Fibroblast of villous mesenchyme (primary cell): ENCODE measurements around the gene TNFRSF8. TPM values are rescaled to one million over a fixed set of nuclear protein-coding genes. Genes with fewer than 3 reads are reported as not detected.

Source experiments
- DNase-seq: peaks from one replicate; pipeline ENCODE4 v3.0.0-alpha.2; 2010; ENCODE audit warnings: low read depth
- H3K4me3 ChIP-seq: 2 replicates; pipeline ENCODE4 v1.5.1; 2011; ENCODE audit warnings: low read depth, mild to moderate bottlenecking, low read length
- CTCF ChIP-seq: IDR thresholded peaks from 2 replicates; pipeline ENCODE4 v1.5.1; 2012; ENCODE audit warnings: low read depth, mild to moderate bottlenecking, low read length; ENCODE audit not compliant: insufficient read depth
- total RNA-seq: library from RNA; depleted of rRNA; stranded (reverse); fragments of >200 nt; gene quantifications from 2 replicates; pipeline ENCODE4 v1.2.3, GENCODE V29; 2012

The TNFRSF8 gene
- total RNA-seq, 1 donor: 0.86 TPM

DNA sequence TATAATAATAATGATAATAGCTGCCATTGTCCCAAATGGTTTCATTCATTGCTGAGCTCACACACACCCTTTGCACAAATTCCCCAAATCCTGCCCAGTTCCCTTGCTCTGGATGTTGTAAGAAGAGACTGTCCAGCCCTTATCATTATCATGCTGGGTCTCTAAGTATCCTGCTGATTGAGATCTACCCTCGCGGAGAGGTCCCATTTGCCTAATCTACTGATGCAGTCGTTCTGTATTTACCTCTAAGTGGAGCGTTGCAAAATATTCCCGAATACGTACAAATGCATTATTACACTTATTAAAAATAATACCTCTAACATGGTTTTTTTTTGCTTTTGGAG is 51.2 kb downstream of the TNFRSF8 start:
- no peak for TF ChIP-seq CTCF

GRCh38 chr1:12114916-12115315 is 51.8 kb downstream of the TNFRSF8 start:
- no peak overlapping the region for H3K4me3 ChIP-seq
- TF ChIP-seq CTCF: no peak
- no peak for DNase-seq

More for the DNA sequence above, 51.2 kb downstream of the TNFRSF8 start:
- H3K4me3 ChIP-seq: no peak overlapping the region
- no peak for DNase-seq

GRCh38 chr1:12121212-12122003 is 58.3 kb downstream of the TNFRSF8 start:
- no peak overlapping the region for H3K4me3 ChIP-seq
- no peak for TF ChIP-seq CTCF
- DNase-seq: peak; percentile 92

GRCh38 chr1:12123172-12123571 is 60.1 kb downstream of the TNFRSF8 start:
- DNase-seq: no peak
- H3K4me3 ChIP-seq: no peak overlapping the region
- TF ChIP-seq CTCF: no peak

GRCh38 chr1:12124693-12125421 is 61.8 kb downstream of the TNFRSF8 start:
- DNase-seq: peak; percentile 75
- peak; percentile 97 for TF ChIP-seq CTCF
- no peak overlapping the region for H3K4me3 ChIP-seq

GRCh38 chr1:12125422-12126355 is 62.6 kb downstream of the TNFRSF8 start:
- H3K4me3 ChIP-seq: no peak overlapping the region
- no peak for DNase-seq
- no peak for TF ChIP-seq CTCF
